LNCAP (cell line): ENCODE data around the gene MRPS18A.

Experiments used
- CTCF ChIP-seq: fragments of 450-650 bp; IDR thresholded peaks from 2 replicates; pipeline ENCODE4 v1.5.1; 2017; ENCODE audit warnings: mild to moderate bottlenecking

Gene MRPS18A

DNA sequence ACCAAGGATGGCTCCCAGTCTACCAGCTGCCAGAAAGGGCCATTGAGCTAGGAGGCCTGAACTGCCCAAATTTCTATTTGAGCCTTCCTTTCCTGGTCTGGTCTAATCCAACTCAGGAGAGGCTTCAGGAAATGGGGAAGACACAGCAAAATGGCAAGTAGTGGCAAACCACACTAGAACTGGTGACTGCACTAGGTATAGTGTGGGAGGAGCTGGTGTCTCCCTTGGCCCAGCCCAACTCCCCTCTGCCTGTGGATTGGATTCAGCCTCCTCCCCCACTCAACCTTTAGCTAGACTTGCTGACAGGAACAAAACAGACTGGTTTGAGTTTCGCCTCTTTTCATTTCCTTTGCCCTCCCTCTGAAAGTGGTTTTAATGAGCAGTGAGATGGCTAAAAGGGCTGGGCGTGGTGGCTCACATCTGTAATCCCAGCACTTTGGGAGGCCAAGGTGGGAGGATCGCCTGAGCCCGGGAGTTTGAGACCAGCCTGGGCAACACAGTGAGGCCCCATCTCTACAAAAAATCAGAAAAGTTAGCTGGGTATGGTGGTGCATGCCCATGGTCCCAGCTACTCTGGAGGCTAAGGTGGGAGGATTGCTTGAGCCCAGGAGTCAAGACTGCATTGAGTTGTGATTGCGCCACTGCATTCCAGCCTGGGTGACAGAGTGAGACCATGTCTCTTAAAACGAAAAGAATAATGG lies 17.5 kb downstream of the MRPS18A start:
- TF ChIP-seq CTCF, result no peak

DNA sequence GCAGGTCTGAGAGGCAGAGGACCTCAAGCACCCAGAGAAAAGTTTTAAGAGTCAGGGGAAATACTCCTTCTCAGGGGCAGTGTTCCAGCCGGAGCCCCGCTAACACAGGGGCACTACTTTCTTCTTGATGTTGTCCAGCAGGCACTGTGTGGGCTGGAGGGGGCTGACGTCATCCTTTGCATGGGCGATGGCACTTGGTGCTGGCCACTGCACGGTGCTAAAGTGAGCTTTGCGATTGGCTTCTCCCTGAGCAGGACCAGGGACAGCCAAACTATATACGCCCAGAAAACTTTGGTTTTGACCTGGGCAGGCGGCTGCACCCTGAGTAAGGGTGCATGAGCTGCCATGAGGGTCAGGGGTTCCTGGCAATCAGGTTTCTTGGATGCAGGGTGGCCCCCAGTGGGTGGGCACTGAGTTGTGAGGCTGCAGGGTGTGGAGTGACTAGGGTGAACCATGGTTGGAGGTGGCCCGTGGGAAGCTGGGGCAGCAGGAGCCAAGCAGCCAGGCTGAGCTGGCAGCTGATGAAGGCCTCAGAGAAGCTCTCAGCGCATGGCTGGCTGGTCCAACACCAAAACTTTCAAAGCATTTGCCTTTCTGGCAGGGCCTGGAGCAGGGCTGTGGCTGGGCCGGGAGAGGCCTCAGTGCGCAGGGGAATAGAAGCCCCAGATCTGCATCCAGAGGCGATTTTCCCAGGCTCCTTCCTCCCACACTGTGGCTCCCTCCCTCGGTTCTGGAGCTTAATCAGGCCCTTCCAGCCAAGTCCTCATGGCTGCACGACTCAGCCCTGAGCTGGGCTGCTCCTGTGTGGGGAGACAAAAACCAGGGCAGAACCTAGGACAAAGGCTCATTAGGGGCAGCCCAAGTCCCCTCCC lies 18.3 kb downstream of the MRPS18A start:
- no peak for TF ChIP-seq CTCF

DNA sequence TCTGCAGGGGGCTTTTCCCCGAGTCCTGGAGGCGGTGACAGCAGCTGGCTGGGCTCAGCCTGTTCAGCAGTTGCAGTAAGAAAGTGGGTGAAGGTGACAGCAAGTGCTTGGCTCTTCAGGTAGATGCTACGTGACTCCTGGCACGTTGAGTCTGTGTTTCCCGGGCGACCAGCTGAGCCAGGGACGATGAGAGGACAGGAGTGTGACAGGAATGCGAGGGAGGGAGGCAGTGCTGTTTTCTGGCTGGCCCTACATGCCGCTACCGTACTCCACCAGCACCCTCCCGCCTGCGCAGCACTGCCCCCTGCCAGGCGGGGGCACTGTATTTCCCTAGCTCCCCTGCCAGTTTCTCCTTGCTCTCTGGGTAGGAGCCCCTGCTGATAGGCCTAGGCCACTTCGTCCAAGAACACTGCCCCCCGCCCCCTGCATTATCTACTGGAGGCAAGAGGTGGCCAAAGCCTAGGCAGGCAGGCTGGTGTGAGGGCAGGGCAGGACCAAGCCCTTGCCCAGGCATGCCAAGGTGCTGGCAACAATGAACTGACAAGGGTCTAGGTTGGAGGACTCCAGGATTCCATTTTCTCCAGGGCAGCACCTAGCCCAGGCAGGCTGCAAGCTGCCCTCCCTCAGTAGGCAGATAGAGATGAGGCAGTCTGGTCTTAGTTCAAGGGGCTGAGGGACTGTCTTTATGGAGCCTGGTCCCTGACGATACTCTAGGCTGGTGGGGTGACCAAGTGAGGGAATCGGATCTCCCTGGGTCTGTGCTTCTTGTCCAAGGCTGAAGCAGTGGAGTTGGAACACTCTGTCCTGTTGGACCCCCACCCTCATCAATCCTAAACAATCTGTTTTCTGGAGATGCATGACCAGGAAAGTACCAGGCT lies 19.2 kb downstream of the MRPS18A start:
- TF ChIP-seq CTCF, result peak; percentile 47; the same call in 1 of the 2 replicates

GRCh38 chr6:43667245-43668150 lies 20.1 kb downstream of the MRPS18A start:
- peak; percentile 87 for TF ChIP-seq CTCF

DNA sequence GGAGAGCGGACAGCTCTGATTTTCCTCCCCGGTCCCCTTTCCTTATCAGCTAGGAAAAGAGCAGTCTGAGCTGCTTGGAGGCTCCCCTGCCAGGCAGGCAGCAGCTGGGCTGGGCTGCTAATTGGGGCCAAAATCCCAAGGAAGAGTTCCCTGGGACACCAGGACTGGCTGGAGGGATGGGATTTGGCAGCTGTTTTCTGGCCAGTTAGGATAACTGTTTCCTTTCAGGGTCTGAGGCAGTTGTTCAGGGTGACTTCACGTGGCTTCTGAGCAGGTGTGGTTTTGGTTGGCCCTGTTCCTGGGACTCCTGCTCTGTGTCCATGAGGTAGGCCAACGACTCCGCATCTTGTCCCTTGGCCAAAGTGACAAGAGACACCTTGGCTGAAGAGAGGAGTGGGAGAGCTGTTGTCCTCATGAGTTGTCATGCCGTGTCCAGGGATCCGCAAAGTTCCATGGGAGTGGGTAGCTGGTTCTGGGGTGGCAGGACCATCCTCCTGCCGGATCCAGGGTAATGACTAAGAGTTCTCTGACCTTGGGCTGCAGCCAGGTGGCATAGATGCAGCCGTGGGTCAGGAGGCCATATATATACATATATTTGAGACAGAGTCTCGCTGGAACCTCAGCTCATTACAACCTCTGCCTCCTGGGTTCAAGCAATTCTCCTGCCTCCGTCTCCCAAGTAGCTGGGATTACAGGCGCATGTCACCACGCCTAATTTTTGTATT lies 21.2 kb downstream of the MRPS18A start:
- no peak for TF ChIP-seq CTCF

GRCh38 chr6:43665376-43665775 lies 22.2 kb downstream of the MRPS18A start:
- no peak for TF ChIP-seq CTCF
